NCI-H748 (cell line): Measurements from ENCODE around the gene HSBP1.
A peak's percentile ranks its signal among the peaks of the same experiment; 100 is the strongest.

Experiments
- DNase-seq: peaks from one replicate; lab custom pipeline; 2025; ENCODE audit not compliant: unreplicated experiment; lab: John Stamatoyannopoulos, UW

HSBP1 gene

GRCh38 chr16:83807710-83808572, at the start of gene HSBP1:
HSBP1 (plus strand) TSS chr16:83807978; CDS start chr16:83808077, 99 bp downstream.
- peak; percentile 91 for DNase-seq

- peak; percentile 78 for DNase-seq
These were observed 45.4 kb upstream of the HSBP1 start for GRCh38 chr16:83762141-83762991.

GRCh38 chr16:83762992-83763358, 44.8 kb upstream of the HSBP1 start:
- DNase-seq, result no peak

GRCh38 chr16:83768986-83769385, 38.8 kb upstream of the HSBP1 start:
- DNase-seq, result no peak

- no peak for DNase-seq
These were observed 38.3 kb upstream of the HSBP1 start for GRCh38 chr16:83769397-83770008.

GRCh38 chr16:83771306-83771942, 36.4 kb upstream of the HSBP1 start:
- DNase-seq, result peak; percentile 15

- no peak for DNase-seq
These were observed 35.0 kb upstream of the HSBP1 start for GRCh38 chr16:83772806-83773205.

- no peak for DNase-seq
These were observed 33.7 kb upstream of the HSBP1 start for GRCh38 chr16:83774066-83774465.

- no peak for DNase-seq
These were observed 30.8 kb upstream of the HSBP1 start for GRCh38 chr16:83776944-83777343.

- no peak for DNase-seq
These were observed 27.9 kb upstream of the HSBP1 start for GRCh38 chr16:83779886-83780285.

GRCh38 chr16:83785455-83785854, 22.3 kb upstream of the HSBP1 start:
- DNase-seq, result no peak

- no peak for DNase-seq
These were observed 18.0 kb upstream of the HSBP1 start for GRCh38 chr16:83789642-83790401.

- DNase-seq, result no peak
These were observed 15.9 kb upstream of the HSBP1 start for GRCh38 chr16:83791916-83792315.

GRCh38 chr16:83792391-83792790, 15.4 kb upstream of the HSBP1 start:
- no peak for DNase-seq

GRCh38 chr16:83793179-83793578, 14.6 kb upstream of the HSBP1 start:
- DNase-seq, result peak; percentile 42

GRCh38 chr16:83794860-83795554, 12.8 kb upstream of the HSBP1 start:
- no peak for DNase-seq

- peak; percentile 74 for DNase-seq
These were observed 10.8 kb upstream of the HSBP1 start for GRCh38 chr16:83797013-83797412.

- no peak for DNase-seq
These were observed 8.4 kb upstream of the HSBP1 start for GRCh38 chr16:83799336-83799735.

GRCh38 chr16:83802135-83802534, 5.6 kb upstream of the HSBP1 start:
- no peak for DNase-seq
